NCI-H1930 (cell line): ENCODE data around the gene STX8.
A peak's percentile ranks its signal among the peaks of the same experiment; 100 is the strongest.
"Not testable (repeated sequence)": the region's sequence is repeated elsewhere in the genome, so short reads cannot be mapped to it uniquely, and the experiment has no call there.

ENCODE experiments used
- DNase-seq, 2 experiments: peaks; one replicate each; lab custom pipeline; 2025; lab: John Stamatoyannopoulos, UW

The STX8 gene

GRCh38 chr17:9401434-9401833 is 174.2 kb downstream of the STX8 start:
- no peak for DNase-seq

GRCh38 chr17:9389111-9389527 is 186.5 kb downstream of the STX8 start:
- DNase-seq: no peak

- no peak for DNase-seq
These were observed 189.2 kb downstream of the STX8 start for GRCh38 chr17:9386401-9386800.

GRCh38 chr17:9383826-9384225 is 191.8 kb downstream of the STX8 start:
- no peak for DNase-seq

- no peak for DNase-seq
These were observed 193.0 kb downstream of the STX8 start for GRCh38 chr17:9382626-9383025.

GRCh38 chr17:9381068-9381467 is 194.6 kb downstream of the STX8 start:
- DNase-seq: no peak

- DNase-seq: no peak
These were observed 195.3 kb downstream of the STX8 start for GRCh38 chr17:9380361-9380760.

- not testable (repeated sequence) for DNase-seq
These were observed 199.4 kb downstream of the STX8 start for GRCh38 chr17:9376177-9376576.

GRCh38 chr17:9371019-9371418 is 204.6 kb downstream of the STX8 start:
- DNase-seq: peak; percentile 80 to 87

- no peak for DNase-seq
These were observed 205.2 kb downstream of the STX8 start for GRCh38 chr17:9370467-9370866.

GRCh38 chr17:9368631-9369030 is 207.0 kb downstream of the STX8 start:
- no peak for DNase-seq

- DNase-seq: no peak
These were observed 208.5 kb downstream of the STX8 start for GRCh38 chr17:9367156-9367555.

- DNase-seq: no peak
These were observed 210.7 kb downstream of the STX8 start for GRCh38 chr17:9364837-9365430.

- peak in 1 of 2 experiments; percentile 10 for DNase-seq
These were observed 211.9 kb downstream of the STX8 start for GRCh38 chr17:9363440-9364350.

GRCh38 chr17:9361188-9361955 is 214.2 kb downstream of the STX8 start:
- no peak for DNase-seq

GRCh38 chr17:9360677-9361081 is 214.9 kb downstream of the STX8 start:
- DNase-seq: no peak

GRCh38 chr17:9356488-9356911 is 219.1 kb downstream of the STX8 start:
- DNase-seq: no peak

GRCh38 chr17:9355846-9356245 is 219.8 kb downstream of the STX8 start:
- no peak for DNase-seq

- DNase-seq: not testable (repeated sequence)
These were observed 220.4 kb downstream of the STX8 start for GRCh38 chr17:9355231-9355630.

GRCh38 chr17:9350080-9350479 is 225.5 kb downstream of the STX8 start:
- DNase-seq: no peak

GRCh38 chr17:9346296-9346926 is 229.2 kb downstream of the STX8 start:
- DNase-seq: no peak

GRCh38 chr17:9343516-9343915 is 232.1 kb downstream of the STX8 start:
- no peak for DNase-seq
